GM18907 (cell line): Measurements from ENCODE around the gene ERCC6L.
A peak's percentile ranks its signal among the peaks of the same experiment; 100 is the strongest.
"Not testable (repeated sequence)": the region's sequence is repeated elsewhere in the genome, so short reads cannot be mapped to it uniquely, and the experiment has no call there.

Experiments used
- ATAC-seq: cut with Tn5 transposase; IDR thresholded peaks from one replicate; pipeline ENCODE4 v1.9.1; 2021; ENCODE audit warnings: mild to moderate bottlenecking, moderate library complexity; ENCODE audit not compliant: unreplicated experiment

Gene ERCC6L

DNA sequence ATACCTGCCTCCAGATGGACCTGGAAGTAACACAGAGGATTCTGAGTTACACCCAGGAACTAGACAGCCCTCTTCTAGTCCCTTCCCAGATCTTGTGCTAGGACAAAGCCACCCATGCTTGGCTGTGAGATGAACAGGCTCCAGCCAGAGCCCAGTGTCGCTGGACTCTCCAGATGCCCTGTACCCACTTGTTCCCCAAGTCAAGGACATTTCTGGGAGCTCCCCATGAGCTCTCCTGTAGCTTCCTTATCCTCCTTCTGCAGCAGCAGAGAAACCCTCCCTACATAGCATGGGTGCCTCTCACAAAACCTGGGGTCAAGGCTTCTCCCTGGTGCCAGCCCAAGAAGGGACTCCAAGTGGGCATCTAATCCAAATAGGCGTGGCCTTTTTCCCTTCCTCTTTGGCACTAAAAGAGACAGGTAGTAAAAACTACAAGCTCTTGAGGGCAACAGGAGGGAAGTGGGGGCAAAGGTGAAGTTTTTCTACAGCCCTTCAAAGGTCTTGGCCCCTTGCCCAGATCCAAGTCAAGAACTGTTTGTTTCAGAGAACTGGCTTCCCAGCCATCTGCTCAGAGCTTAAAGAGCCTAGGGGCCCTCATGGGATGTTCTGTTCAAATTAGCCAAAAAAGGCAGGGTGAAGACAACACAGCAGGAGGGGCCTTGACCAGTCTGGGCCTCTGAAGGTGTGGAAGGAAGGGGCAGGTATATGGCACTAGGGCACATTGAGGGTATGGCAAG lies 8.5 kb upstream of the ERCC6L start:
- ATAC-seq = no peak

DNA sequence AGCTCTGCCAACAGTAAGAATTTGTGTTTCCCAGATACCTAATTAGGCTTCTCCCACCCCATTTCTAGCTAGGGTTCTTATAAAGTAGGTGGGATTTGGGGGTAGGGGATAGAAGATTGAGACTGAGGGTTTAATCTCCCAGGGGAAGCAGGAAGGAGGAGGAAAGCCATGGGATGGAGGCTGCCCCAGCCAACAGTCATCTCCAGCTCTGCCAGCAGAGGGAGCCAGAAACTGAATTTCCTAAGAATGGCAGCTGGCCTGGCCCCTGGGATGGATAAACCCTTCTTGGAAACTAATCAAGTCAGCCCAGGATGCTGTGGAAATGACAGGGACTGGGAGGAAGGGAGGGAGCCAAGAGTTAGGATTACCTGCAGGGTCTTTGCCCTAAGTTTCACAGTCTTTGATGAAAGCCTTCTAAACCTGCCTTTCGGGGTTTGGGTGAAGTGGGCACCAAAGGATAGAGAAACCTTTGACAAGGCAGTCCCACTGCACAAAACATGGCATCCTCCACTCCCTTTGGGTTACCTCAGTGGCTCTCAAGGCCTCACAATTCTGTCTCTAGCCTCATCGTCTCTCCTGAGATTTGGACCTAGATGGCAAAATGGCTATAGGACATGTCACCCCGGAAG lies 6.7 kb upstream of the ERCC6L start:
- ATAC-seq = peak; percentile 74

DNA sequence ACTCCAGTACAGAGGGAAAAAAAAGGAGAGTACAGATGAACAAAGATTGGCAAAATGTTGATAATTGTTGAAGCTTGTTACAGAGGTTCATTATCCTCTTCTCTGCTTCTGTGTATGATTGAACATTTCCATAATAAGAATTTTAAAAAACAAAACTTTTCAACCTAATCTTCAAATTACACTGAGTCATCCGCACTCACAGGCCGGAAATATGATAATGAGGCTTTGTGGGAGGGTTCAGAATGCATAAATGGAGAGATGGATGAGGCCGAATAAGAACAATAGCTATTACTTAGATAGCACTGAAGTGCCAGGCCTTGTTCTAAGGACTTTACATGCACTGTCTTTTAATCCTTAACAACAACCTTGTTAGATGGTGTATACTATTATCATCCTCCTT lies 4.6 kb upstream of the ERCC6L start:
- ATAC-seq = no peak

DNA sequence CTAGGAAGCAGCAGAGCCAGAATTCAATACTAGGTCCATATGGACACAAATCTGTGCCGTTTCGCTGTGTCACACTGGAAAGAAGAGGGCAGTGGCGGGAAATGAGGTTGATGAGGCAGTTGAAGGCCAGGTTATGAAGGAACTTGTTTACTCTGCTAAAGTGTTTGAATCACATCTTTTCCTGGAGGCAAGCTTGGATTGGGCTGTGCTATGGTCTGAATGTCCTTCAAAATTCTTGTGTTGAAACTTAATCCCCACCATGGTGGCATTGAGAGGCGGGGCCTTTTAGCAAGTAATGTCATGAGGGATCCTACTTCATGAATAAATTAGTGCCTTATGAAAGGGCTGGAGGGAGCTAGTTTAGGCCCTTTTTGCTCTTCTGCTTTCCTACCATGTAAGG lies 2.1 kb upstream of the ERCC6L start:
- no peak for ATAC-seq

DNA sequence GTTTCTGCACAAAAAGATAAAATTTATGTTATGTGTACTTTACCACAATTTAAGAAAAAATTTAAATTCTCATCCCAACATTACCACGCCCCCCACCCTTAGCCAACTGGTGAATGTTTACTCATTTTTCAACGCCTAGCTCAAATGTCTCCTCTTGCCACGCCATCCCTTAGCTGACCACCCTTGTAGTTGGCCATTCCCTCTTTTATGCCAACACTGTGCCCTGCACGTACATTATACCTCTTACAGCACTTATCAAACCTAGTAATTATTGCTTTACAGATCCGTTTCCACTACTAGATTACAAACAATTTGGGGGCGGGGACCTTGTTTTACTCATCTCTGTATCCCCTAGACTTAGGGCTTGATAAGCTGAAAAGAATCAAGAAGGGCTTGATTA lies 644 bp downstream of the ERCC6L start:
- no peak for ATAC-seq

DNA sequence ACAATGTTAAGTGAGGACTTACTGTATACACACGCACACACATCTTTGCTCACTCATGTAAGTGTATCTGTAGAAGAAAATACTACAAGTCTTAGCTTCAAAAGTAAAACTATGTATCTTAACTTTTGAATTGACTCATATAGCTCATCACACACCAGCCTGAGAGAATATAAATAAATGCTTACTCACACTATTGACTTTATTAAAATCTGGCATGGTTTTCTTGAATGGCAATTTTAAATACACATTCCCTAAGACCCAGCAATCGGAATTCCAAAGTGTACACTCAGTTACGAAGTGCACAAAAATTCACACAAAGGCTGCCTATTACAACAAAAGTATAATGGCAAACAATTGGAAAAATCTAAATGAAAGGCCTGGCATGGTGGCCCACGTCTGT lies 2.0 kb downstream of the ERCC6L start:
- ATAC-seq = no peak

DNA sequence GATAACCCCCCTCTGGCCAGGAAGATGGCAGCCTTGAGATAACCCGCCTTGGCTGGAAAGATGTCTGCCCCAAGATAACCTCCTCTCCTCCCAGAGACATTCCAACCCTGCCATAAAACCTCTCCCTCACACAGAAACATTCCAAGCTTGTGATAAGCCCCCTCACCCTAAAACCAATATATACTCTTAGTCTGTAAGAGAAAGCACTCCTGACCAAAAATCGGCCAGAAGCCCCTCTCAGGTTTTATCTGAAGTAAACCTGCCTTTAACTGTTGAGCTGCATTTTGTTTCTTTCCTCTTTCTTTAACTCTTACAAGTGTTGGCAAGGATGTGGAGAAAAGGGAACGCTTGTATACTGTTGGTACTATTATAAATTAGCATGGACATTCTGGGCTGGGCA lies 8.5 kb downstream of the ERCC6L start:
- no peak for ATAC-seq

DNA sequence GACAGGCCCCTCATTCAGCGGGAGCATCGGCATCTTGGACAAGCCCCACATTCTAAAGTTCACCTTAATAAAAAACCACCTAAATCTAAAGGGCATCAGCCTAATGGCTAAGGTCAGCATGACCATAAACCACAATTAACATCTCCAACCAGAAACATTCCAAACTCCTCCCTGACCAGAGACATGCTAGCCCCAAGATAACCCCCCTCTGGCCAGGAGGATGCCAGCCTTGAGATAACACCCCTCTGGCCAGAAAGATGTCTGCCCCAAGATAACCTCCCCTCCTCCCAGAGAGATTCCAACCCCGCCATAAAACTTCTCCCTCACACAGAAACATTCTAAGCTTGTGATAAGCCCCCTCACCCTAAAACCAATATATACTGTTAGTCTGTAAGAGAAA lies 18.5 kb downstream of the ERCC6L start:
- ATAC-seq = not testable (repeated sequence)

DNA sequence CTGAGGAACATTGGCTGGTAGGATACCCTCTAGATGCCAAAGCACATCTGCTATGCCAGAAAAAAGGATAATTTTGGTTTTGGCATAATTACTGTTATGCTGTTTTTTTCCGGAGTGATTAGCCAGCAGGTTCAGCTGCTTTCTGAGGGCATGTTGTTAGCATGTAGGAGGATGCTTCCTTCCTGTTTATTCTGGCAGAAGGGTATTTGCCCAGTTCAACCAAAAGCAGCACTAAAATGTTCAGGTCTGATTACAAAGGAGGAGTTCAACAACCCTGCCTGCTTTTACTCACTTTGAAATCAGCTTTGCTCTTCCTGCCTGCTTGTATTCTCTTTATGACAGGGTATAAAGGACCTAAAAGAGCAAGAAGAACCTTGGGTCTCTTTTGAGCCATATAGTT lies 21.9 kb downstream of the ERCC6L start:
- no peak for ATAC-seq

DNA sequence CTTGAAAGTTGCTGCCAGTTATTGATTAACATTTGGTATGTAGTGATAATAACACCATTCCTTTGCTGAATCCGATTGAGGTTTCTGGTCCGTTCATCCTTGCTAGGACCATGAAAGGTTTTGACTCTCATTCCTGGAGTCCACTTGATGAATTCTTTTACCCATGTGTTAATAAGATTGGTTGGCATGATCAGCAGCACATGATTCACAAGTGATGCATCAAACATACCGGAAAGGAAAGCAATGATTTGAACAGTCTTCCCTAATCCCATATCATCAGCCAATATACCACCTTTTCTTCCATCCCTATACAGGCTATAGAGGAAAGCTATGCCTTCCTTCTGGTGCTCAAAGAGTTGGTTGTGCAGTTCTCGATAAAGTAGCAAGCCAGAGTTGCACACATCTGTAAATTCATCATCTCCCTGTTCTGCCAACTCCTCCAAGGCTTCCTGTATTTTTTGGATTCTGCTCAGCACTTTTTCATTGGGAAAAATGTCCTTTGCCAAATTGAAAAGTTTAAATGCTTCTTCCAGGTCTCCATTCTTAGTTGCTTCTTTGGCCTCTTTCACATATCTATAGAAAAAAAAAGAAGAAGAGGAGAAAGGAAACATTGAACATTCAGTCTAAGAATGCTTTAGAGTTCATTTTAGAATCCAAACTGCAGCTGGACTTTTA lies 30.6 kb downstream of the ERCC6L start:
- no peak for ATAC-seq

DNA sequence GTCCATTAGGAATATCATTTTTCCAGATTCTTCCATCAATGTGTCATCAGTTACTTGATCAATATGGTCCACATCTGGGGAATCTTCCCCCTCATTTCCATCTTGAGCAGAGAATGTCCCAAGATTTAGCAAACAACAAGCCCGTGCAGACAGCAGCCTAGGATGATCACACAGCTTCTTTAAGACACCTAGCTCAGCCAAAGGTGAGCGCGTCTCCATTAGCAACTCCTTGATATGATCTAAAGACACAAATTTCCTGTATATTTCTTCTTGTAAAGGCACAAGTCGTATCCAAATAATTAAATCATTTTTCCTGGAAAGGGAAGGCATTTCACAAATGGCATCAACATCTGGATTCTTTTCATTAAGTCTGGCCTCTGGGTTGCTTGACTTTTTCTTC lies 31.5 kb downstream of the ERCC6L start:
- no peak for ATAC-seq

DNA sequence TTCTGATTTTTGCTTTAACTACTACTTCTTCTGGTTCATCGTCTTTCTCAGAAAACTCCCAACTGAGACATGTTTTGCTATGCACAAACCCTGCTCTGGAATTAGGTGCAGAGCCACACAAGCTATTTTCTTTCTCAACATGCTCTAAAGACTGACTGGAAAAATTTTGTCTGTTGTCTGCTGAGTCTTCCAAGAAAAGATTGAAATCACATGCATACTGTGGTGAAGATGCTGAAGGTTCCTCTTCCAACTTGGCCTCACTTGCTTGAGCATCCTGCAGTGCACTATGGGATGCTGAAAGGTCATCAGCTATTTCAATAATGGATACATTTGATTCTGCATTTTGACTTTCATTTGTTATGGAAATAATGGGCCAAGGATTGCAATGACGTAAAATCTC lies 33.1 kb downstream of the ERCC6L start:
- ATAC-seq = no peak

DNA sequence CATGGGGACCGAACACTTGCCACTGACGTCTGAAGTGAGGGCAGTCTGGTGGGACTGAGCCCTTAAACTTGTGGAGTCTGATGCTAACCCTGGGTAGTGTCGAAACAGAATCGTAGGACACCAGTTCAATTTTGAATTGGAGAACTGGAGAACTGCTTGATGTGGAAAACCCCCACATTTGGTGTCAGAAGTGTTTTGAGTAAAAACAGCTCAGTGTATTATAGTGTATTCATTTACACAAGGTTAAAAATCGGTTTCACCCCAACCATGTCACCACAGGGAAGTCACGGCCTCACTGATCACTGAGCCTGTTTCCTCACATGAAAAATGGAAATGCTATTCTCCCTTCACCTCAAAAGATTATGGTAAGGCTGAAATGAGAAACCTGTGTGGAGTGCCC lies 35.4 kb downstream of the ERCC6L start:
- peak; percentile 48 for ATAC-seq

DNA sequence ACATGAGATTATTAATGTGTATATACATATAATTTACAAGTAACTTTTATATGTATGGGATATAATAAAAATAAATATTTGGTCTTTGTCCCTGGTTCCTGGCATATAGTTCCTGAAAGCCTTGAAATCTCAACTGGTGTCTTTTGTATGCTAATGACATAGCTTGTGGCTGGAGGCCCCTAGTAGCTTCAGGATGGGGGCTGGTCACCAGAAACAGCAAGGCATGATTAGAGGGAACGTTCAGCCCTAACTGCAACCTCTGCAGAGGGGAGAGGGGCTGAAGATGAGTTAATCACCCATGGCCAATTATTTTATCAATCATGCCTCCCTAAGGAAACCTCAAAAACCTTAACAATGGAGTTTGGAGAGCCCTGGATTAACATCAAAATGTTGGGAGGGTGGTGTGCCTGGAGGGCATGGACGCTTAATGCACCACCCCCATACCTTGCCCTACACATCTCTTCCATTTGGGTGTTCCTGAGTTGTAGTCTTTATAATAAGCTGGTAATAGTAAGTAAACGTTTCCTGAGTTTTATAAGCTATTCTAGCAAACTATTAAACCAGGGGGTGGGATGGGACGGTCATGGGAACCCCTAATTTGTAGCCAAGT lies 35.9 kb downstream of the ERCC6L start:
- no peak for ATAC-seq

DNA sequence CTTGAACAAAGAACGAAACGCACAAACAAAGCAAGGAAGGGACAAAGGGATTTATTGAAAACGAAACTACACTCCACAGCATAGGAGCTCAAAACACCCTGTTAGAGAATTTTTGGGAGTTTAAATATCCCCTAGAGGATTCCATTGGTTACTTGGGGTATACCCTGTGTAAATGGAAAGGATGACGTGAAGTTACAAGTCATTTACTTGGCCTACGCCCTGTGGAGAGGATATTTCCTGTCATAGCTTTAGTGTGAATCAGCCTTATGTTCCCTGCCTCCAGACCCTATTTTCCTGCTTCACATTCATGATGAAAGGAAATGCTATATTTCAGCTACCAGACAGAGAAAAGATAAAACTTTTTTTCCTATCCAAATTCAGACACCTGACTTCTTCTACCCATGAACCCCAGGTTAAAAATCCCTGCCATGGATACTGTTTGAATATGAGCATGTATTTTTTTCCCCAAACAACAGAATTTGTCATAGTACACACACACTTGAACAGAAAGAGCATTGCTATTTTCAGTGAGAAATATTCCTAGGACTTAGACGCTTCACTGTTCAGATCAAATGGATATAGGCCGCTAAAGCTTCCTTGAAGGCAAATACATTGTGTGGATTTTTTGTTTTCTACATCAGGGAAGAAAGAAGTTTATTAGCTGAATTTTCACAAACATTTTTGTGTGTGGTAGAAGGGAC lies 36.8 kb downstream of the ERCC6L start:
- ATAC-seq = no peak

DNA sequence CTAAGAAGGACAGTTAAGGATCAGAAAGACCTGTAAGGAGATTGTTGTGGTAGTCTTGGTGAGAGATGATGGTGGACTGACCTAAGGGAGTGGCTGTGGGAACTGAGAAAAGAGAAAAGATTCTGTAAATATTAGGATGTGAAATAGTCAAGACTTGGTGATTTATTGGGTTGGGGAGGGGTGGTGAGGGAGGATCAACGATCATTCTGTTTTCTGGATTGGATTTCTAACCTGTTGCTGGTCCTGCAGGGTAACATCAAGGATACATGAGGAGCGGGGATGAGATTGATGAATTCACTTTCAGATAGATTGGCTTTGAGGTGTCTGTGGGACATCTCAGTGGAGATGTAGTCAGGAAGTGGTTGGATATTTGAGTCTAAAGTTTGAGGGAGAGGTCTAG lies 55.9 kb downstream of the ERCC6L start:
- ATAC-seq = no peak

DNA sequence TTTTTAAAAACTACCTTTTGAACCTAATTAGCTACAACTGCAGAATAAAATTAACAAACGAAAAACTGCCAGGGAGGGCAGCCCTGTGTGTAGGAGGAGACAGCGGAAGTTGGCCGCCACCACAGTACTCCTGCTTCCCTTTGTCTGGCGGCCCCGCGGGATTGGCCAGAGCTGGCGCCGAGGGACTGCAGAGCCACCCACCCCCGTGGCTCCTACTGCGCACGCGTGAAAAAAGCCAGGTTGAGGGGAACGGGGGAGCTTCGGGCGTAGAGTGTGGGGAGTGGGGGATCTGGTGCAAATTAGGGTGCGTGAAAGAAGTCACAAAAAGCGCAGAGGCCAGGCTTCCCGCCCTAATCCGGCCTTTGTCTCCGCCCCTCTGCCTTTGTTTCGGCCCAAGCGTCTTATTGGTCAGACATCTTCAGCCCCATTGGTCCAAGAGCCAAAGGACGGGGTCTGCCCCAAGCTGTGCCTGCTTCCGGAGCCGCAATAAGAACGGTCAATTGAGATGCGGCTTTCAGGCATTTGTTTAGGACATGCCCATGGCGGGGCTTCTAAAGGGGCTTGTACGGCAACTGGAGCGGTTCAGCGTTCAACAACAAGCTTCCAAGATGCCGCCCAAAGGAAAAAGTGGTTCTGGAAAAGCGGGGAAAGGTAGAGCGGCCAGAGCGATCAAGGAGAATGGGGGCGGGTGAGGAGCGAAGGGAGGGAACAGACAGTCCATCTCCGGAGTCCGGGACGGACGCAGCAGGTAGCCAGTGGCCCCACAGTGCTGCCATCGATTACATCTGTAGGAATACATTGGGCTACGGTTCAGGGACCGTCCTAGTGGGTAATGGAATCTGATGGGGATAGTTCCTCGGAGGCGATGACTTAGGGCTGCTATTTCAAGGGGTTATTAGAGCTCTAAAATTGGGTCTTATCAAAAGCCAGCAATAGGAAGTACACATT lies 57.4 kb downstream of the ERCC6L start, which contains the start of gene PIN4:
TSS of gene PIN4 (plus strand) at position 580 of the 948 bp plus-strand sequence. CDS start at position 609, 29 bp downstream.
- ATAC-seq = peak; percentile 96

DNA sequence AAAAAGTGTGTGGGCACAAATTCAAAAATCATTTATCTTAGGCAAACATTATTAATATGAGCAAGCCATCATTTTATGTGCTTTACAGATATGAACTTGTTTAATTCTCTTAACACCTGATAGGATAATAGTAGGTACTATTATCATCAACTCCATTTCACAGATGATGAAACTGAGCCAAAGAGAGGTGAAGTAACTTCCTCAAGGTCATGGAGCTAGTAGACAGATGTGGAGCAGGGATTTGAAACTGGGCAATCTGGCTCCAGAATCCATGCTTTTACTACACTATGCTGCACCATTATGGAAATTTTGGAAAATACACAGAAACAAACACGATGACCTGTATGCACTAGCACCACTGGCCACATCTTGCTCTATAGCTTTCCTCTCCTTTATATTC lies 58.3 kb downstream of the ERCC6L start:
- ATAC-seq = no peak

DNA sequence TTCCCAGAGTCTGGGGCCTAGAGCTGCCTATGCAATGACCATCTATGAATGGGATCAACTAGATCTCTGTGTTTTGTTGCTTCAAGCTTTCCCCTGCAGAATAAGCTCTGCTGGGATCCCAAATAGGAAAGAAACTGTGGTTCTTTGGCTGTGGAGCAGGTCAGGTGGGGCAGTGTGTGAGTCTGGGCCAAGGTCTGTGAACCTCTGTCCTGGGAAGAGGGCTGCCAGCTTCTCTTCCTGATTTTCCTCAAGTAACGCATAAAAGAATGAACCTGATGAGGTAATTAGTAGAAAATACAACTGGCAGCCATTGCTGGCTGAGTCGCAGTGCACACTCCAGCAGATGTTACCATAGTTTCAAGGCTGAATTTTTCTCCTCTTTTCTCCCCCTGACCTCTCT lies 61.8 kb downstream of the ERCC6L start:
- no peak for ATAC-seq

DNA sequence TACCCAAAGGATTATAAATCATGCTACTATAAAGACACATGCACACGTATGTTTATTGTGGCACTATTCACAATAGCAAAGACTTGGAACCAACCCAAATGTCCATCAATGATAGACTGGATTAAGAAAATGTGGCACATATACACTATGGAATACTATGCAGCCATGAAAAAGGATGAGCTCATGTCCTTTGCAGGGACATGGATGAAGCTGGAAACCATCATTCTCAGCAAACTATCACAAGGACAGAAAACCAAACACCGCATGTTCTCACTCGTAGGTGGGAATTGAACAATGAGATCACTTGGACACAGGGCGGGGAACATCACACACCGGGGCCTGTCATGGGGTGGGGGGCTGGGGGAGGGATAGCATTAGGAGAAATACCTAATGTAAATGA lies 62.5 kb downstream of the ERCC6L start:
- ATAC-seq = not testable (repeated sequence)
